GM18505 (cell line): Measurements from ENCODE around the gene MYL6.

Source experiments
- ATAC-seq: cut with Tn5 transposase; IDR thresholded peaks from one replicate; pipeline ENCODE4 v1.9.1; 2021; ENCODE audit not compliant: unreplicated experiment
- POLR2A ChIP-seq: IDR thresholded peaks from 4 replicates; pipeline ENCODE4 v1.6.1; 2011; ENCODE audit warnings: borderline replicate concordance; ENCODE audit not compliant: insufficient read depth, insufficient read length; ENCODE audit errors: extremely low read depth

The MYL6 gene

DNA sequence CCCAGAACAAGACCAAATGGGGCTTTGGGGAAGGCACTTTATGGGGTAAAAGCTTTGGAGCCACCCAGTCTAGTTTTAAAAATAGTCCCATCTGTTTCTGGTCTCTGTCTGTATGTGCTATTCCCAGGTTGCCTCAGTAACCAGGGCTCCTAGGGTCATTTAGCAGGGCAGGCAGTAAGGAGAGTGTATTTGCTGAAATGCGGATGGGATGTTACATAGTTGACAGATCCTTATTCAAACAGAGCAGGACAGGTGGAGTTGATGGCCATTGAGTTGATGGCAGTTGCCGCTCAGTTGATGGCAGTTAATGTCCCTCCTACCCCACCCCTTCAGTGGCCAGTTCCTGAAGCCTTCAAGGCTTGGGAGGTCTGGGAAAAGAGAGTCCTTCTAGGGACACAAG is 35.5 kb upstream of the MYL6 start:
- no peak for ATAC-seq
- no peak for TF ChIP-seq POLR2A

- ATAC-seq, result no peak
- no peak for TF ChIP-seq POLR2A
Observed at GRCh38 chr12:56124133-56124532, 34.0 kb upstream of the MYL6 start.

- ATAC-seq, result no peak
- TF ChIP-seq POLR2A, result no peak
Observed at GRCh38 chr12:56126732-56127239, 31.4 kb upstream of the MYL6 start.

GRCh38 chr12:56127485-56127887 is 30.7 kb upstream of the MYL6 start:
- no peak for TF ChIP-seq POLR2A

DNA sequence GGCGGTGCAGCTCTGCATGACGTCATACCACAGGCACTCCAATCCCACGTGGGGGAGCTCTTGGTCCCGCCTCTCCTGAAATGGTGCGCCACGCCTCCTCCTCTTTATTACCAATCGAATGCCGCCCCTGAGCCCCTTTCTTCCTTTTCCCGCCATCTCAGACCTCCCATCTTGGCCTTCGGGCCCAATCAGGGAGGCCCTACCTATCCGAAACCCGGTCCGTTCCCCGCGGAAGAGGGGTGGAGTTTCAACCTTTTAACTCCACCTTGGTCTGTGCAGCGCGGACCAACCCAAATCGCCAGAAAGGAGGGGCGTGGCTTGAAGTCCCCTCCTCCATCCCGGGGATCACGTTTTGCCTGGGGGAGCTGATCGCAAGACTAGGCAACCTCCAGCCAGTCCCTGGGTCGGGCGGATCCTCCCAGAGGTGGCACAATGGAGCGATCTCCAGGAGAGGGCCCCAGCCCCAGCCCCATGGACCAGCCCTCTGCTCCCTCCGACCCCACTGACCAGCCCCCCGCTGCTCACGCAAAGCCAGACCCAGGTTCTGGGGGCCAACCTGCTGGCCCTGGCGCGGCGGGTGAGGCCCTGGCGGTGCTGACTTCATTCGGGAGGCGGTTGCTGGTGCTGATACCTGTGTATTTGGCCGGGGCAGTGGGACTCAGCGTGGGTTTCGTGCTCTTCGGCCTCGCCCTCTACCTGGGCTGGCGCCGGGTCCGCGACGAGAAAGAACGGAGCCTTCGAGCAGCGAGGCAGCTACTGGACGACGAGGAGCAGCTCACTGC is 30.1 kb upstream of the MYL6 start, which contains the start of gene ESYT1:
Gene ESYT1 (plus strand): TSS at position 380 of the 782 bp plus-strand sequence. CDS start 53 bp downstream, at position 433.
- ATAC-seq, result peak; percentile 84
- TF ChIP-seq POLR2A, result peak; percentile 77

More at GRCh38 chr12:56127485-56127887, 30.7 kb upstream of the MYL6 start:
- no peak for ATAC-seq

- ATAC-seq, result peak; percentile 2
Observed at GRCh38 chr12:56128670-56129205, 29.4 kb upstream of the MYL6 start.

DNA sequence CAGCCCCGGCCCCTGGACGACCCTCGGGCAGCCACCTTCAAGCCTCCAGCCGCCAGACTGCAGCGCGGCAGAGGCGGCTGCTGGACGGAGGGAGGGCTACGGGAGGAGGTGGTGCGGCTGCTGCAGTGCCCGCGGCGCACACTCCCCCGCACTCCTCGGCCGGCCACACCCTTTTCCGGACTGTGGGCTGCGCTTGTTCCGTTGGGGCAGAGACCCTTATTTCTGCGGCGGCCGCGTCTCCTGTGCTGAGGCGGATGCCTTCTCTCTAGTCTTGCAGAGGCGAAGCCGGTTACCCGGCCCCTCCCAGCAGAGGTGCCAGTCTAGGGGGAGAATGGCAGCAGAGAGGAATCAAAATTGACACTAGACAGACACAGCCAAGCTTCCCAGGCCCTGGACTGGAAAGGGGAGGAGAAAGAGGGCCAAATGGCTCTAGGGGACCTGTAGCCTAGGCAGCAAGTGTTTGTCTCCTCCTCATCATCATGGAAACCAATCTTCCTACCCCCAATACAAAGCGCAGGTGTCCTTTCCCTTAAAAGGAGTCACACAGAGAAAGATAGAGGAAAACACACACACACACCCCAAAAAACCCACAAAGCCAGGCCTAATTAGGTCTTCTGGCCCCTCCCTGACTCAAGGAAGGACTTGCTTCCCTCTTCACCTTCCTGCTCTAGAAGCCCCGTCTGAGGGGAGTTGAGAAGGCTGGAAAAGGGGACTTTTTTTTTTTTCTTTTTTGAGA is 28.8 kb upstream of the MYL6 start:
- ATAC-seq, result peak; percentile 35
- peak; percentile 65 for TF ChIP-seq POLR2A

More at GRCh38 chr12:56128670-56129205, 29.4 kb upstream of the MYL6 start:
- no peak for TF ChIP-seq POLR2A

DNA sequence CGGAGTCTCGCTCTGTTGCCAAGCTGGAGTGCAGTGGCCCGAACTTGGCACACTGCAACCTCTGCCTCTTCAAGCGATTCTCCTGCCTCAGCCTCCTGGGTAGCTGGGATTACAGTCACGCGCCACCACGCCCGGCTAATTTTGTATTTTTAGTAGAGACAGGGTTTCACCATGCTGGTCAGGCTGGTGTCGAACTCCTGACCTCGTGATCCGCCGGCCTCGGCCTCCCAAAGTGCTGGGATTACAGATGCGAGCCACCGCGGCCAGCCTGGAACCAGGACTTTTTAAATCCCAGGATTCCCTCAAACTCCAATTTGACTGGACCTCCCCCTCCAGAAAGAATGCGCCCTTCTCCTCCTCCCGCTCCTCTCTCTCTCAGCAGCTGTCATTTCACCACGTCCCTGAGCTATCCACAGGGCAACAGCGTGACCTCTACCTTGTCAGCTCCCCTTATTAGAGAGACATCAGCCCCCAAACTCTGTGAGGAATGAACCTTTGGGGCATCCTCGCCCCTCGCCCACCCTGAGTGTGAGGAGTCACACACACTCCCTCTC is 28.1 kb upstream of the MYL6 start:
- TF ChIP-seq POLR2A, result no peak
- ATAC-seq, result no peak

DNA sequence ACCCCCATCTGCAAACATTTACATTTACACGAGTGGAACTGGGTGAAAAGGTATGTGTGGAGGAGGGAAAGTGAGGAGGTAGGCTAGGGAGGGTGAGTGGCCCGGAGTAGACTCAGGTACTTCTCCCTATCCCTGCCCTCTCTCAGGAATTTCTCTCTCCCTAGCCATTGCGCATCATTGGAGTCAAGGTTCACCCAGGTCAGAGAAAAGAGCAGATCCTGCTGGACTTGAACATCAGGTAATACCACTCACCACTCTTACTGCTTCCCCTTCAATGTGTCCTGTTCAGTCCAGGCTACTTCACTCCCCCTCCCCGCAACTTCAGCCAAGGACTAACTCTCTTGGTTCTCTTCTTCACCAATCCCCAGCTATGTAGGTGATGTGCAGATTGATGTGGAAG is 27.3 kb upstream of the MYL6 start:
- ATAC-seq, result no peak
- no peak for TF ChIP-seq POLR2A

DNA sequence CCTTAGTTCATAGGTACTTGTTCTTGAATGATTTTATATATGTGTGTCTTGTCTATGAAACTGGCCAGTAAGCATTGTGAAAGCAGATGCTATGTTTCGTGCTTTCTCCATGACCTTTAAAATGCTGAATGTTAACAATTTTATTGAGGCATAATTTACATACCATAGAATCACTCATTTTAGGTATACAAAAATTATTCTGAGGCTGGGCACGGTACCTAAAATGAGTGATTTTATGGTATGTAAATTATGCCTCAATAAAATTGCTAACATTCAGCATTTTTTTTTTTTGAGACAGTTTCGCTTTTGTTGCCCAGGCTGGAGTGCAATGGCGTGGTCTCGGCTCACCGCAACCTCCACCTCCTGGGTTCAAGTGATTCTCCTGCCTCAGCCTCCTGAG is 23.3 kb upstream of the MYL6 start:
- no peak for TF ChIP-seq POLR2A
- no peak for ATAC-seq

GRCh38 chr12:56137853-56138571 is 20.1 kb upstream of the MYL6 start:
- no peak for TF ChIP-seq POLR2A
- no peak for ATAC-seq

- ATAC-seq, result no peak
- TF ChIP-seq POLR2A, result no peak
Observed at GRCh38 chr12:56141946-56142784, 16.0 kb upstream of the MYL6 start.

DNA sequence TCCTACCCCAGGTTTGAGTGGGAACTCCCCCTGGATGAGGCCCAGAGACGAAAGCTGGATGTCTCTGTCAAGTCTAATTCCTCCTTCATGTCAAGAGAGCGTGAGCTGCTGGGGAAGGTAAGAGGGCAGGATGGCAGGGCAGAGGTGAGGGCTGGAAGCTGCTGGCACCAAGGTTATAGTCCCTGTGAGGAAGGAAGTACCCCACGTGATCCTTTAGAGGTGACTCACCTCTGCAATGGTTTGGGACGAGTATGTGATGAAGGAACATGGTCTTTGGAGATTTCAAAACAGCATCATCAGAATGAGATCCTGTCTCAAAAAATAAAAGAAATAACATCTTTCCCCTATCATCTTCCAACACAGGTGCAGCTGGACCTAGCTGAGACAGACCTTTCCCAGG is 14.9 kb upstream of the MYL6 start:
- no peak for ATAC-seq

More for the DNA sequence above, 14.9 kb upstream of the MYL6 start:
- no peak for TF ChIP-seq POLR2A
